K562 (cell line): ENCODE data around the gene TIAM1.

Experiments
- CTCF ChIP-seq, 3 experiments: IDR thresholded peaks in 2 of 3; conservative IDR thresholded peaks in 1 of 3; 2 replicates each; pipeline ENCODE4 v1.5.1; 2011 to 2012; ENCODE audit warnings: low read length in 3 of 3, mild to moderate bottlenecking in 3 of 3, control low read depth in 2 of 3, improper control_type of control experiment in 1 of 3, inconsistent platforms in 1 of 3, low read depth in 1 of 3, mixed read lengths in 1 of 3, moderate library complexity in 1 of 3; ENCODE audit not compliant: insufficient read depth in 2 of 3
- ETV6 ChIP-seq, 3 experiments: fragments of 150-350 bp in 1 of 3; sonication (generic) in 1 of 3; formaldehyde crosslinking in 1 of 3; IDR thresholded peaks; 2 replicates each; pipeline versions ENCODE4 v1.6.1 to v1.8.0; 2014 to 2022; ENCODE audit warnings: borderline replicate concordance in 2 of 3, low read depth in 2 of 3, antibody characterized with exemption in 1 of 3, low read length in 1 of 3, mild to moderate bottlenecking in 1 of 3, missing genetic modification reagents in 1 of 3
- FOS ChIP-seq: IDR thresholded peaks from 3 replicates; pipeline ENCODE4 v1.6.1; 2011; ENCODE audit not compliant: insufficient read length; ENCODE audit errors: extremely low read depth
- MAZ ChIP-seq, 2 experiments: fragments of 450-650 bp in 1 of 2; sonication (generic) in 1 of 2; formaldehyde crosslinking; IDR thresholded peaks in 1 of 2; conservative IDR thresholded peaks in 1 of 2; 2 replicates each; pipeline versions ENCODE4 v1.4.0 to v1.5.0; 2020; ENCODE audit warnings: mild to moderate bottlenecking in 1 of 2, missing genetic modification reagents in 1 of 2
- NFIC ChIP-seq: fragments of 450-650 bp; IDR thresholded peaks from 2 replicates; pipeline ENCODE4 v1.6.1; 2017; ENCODE audit warnings: mild to moderate bottlenecking, inconsistent platforms
- POLR2A ChIP-seq: fragments of 450-650 bp; conservative IDR thresholded peaks from 2 replicates; pipeline ENCODE4 v1.6.1; 2016
- RBM17 ChIP-seq: fragments of 200-400 bp; formaldehyde crosslinking; IDR thresholded peaks from 2 replicates; pipeline ENCODE4 v1.6.1; 2017; ENCODE audit warnings: low read depth, mild to moderate bottlenecking, low read length, borderline replicate concordance
- ZBTB1 ChIP-seq: sonication (generic); formaldehyde crosslinking; IDR thresholded peaks from 2 replicates; pipeline ENCODE4 v1.8.1; 2023; ENCODE audit warnings: missing genetic modification reagents, low read depth, mild to moderate bottlenecking, borderline replicate concordance
- ZNF253 ChIP-seq: fragments of 250-450 bp; sonication (Bioruptor Pico); conservative IDR thresholded peaks from 2 replicates; pipeline ENCODE4 v1.6.1; 2021; ENCODE audit warnings: mild to moderate bottlenecking
- ZNF324 ChIP-seq: fragments of 250-450 bp; sonication (Bioruptor Pico); IDR thresholded peaks from 2 replicates; pipeline ENCODE4 v1.4.0; 2020; ENCODE audit warnings: mild to moderate bottlenecking
- TF ChIP-seq, protein P1 (sequence below): fragments of 450-650 bp; IDR thresholded peaks from 2 replicates; pipeline ENCODE4 v1.6.1; 2016; ENCODE audit warnings: borderline replicate concordance

DNA sequence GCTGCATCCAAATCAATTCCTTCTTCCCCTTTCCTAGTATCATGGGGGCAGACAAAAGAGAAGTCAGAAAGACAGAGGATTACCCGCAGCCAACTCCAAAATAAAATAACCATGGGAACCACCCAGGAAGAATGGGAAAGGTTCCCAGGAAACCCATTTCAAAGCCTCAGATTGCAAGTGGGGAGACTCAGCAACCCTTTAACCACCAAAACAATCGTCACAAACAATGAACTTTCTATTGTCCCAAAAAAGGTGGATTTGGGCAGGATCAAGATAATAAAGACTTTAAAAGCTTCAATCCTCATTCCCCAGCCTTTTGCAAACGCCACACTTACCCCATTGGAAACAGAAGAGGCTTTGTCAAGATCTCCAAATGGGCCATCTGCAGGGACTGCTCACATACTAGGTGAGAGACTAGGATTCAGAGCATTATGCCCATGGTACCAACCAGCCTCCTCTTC lies 5.1 kb downstream of the TIAM1 start:
- no peak for TF ChIP-seq ETV6 (IDR thresholded peaks at IDR 0.05; ENCODE audit: borderline replicate concordance in 1 of 2, low read depth in 2 of 2, low read length in 1 of 2)
- TF ChIP-seq ETV6 (CRISPR knock-in tag; IDR thresholded peaks at IDR 0.05; ENCODE audit: borderline replicate concordance) = no peak
- TF ChIP-seq ZNF324 (CRISPR knock-in tag) = no peak
- no peak for TF ChIP-seq CTCF (IDR thresholded peaks at IDR 0.05 in 2 of 3, conservative IDR thresholded peaks at IDR 0.05 in 1 of 3; ENCODE audit: insufficient read depth in 2 of 3, low read depth in 1 of 3, low read length in 3 of 3)
- TF ChIP-seq POLR2A = no peak
- TF ChIP-seq, protein P1, sequence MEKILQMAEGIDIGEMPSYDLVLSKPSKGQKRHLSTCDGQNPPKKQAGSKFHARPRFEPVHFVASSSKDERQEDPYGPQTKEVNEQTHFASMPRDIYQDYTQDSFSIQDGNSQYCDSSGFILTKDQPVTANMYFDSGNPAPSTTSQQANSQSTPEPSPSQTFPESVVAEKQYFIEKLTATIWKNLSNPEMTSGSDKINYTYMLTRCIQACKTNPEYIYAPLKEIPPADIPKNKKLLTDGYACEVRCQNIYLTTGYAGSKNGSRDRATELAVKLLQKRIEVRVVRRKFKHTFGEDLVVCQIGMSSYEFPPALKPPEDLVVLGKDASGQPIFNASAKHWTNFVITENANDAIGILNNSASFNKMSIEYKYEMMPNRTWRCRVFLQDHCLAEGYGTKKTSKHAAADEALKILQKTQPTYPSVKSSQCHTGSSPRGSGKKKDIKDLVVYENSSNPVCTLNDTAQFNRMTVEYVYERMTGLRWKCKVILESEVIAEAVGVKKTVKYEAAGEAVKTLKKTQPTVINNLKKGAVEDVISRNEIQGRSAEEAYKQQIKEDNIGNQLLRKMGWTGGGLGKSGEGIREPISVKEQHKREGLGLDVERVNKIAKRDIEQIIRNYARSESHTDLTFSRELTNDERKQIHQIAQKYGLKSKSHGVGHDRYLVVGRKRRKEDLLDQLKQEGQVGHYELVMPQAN = no peak
- TF ChIP-seq ZBTB1 (CRISPR knock-in tag) = no peak
- TF ChIP-seq NFIC = no peak
- TF ChIP-seq RBM17 = no peak
- no peak for TF ChIP-seq ZNF253 (CRISPR knock-in tag)
- TF ChIP-seq MAZ (CRISPR knock-in tag; conservative IDR thresholded peaks at IDR 0.05 in 1 of 2, IDR thresholded peaks at IDR 0.05 in 1 of 2) = no peak
- no peak for TF ChIP-seq FOS
